ENCODE results near the gene SCN4A.

DNA sequence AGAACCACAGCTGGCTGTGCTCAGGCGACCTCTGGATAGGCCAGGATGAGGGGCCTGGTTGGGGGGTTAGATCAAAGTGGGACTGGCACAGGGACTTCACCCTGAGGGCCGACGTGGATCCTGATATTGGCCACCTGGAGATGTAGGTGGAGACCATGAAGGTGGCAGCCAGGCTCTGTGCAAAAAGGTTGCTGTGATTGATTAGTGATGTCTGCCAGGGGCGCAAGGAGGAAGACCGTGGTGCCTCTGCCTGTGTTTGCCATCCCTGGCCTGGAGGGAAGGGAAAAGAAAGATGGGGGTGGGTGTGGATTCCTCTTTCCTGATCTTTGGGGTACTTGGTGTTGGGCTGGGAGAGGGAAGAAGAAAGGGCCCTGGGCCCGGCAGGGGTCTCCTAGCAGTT is 529 bp upstream of the SCN4A start:
- TF ChIP-seq CTCF (IDR thresholded peaks at IDR 0.05; ENCODE audit: low read depth, low read length) (no peak), POLR2A (IDR thresholded peaks at IDR 0.05; ENCODE audit: extremely low read depth, insufficient read length) (no peak), MYC (IDR thresholded peaks at IDR 0.05; ENCODE audit: low read depth, low read length) (no peak)

All from NB4 (cell line).